ENCODE measurements around the gene AGPS. TPM values are rescaled to one million over a fixed set of nuclear protein-coding genes. Genes with fewer than 3 reads are reported as not detected.

AGPS gene
- total RNA-seq, 1 experiment from 2014 or later = 60.9 TPM

GRCh38 chr2:177403838-177404237 is 11.3 kb downstream of the AGPS start:
- no peak overlapping the region for H3K27ac ChIP-seq (ENCODE audit: insufficient read length, low read depth, low read length)
- H3K23me2 ChIP-seq (ENCODE audit: insufficient read length, low read depth, low read length, poor library complexity, severe bottlenecking) = no peaks in the 10 kb centered on the region
- H3K4me2 ChIP-seq (ENCODE audit: insufficient read depth, insufficient read length, low read length) = no peak overlapping the region
- H2AFZ ChIP-seq (ENCODE audit: low read length) = no peak overlapping the region
- no peak overlapping the region for H2BK20ac ChIP-seq (ENCODE audit: low read depth, low read length, poor library complexity, severe bottlenecking)
- no peaks in the 10 kb centered on the region for H4K20me1 ChIP-seq (ENCODE audit: control insufficient read depth, insufficient read depth, insufficient read length)
- H4K8ac ChIP-seq (replicated peaks; ENCODE audit: insufficient read length, low read depth, low read length) = no peak overlapping the region
- no peak for DNase-seq
- H3K9me3 ChIP-seq (ENCODE audit: control insufficient read depth, low read depth, low read length) = no peaks in the 10 kb centered on the region
- Mint-ChIP-seq H3K9me3 (peaks cover 0 to 6% of the 10 kb centered on the region in 2 experiments; a peak in 3 of 5 replicates), H3K4me1 (peaks cover 5 to 7% of the 10 kb centered on the region in 2 experiments; a peak in 3 of 4 replicates), H3K36me3 (ENCODE audit: insufficient read depth in 1 of 3, low read depth in 3 of 3) (peaks cover 0 to 8% (median 6%) of the 10 kb centered on the region in 3 experiments; a peak in 5 of 7 replicates), H3K27me3 (ENCODE audit: low read depth) (no peaks in the 10 kb centered on the region), H3K27ac (no peak overlapping the region), H3K4me3 (no peak overlapping the region)
- H2BK120ac ChIP-seq (ENCODE audit: low read depth, low read length, poor library complexity, severe bottlenecking) = no peak overlapping the region
- peaks cover 14% of the 10 kb centered on the region; the same call in 1 of the 2 replicates for H3K79me2 ChIP-seq (ENCODE audit: insufficient read depth, low read length)
- no CpG with 5 or more reads among the region's 6 CpGs for WGBS (ENCODE audit: extremely low coverage, insufficient read length, low lambda C conversion rate)
- no peaks in the 10 kb centered on the region for H3K27me3 ChIP-seq (ENCODE audit: insufficient read depth, low read length)
- TF ChIP-seq CTCF (conservative IDR thresholded peaks at IDR 0.05) = no peak
- no peak overlapping the region for H3K23ac ChIP-seq (ENCODE audit: insufficient read length, low read depth, low read length)
- no peak overlapping the region for H3K4ac ChIP-seq (ENCODE audit: low read depth, low read length)
- no peak overlapping the region for H3K9ac ChIP-seq (ENCODE audit: extremely low read depth, insufficient read length, low read length)
- H3K18ac ChIP-seq (ENCODE audit: insufficient read length, low read depth, low read length) = no peak overlapping the region
- H3T11ph ChIP-seq (ENCODE audit: low read length) = no peak overlapping the region
- H3K4me1 ChIP-seq (ENCODE audit: insufficient read depth, low read length) = no peaks in the 10 kb centered on the region; the same call in 1 of the 2 replicates
- H2BK15ac ChIP-seq (ENCODE audit: low read depth, low read length) = no peak overlapping the region
- no peak overlapping the region for H3K56ac ChIP-seq (ENCODE audit: insufficient read length, low read depth, low read length)
- H4K5ac ChIP-seq (ENCODE audit: insufficient read length, low read depth, low read length) = no peak overlapping the region
- peaks cover 17% of the 10 kb centered on the region for H3K79me1 ChIP-seq (ENCODE audit: insufficient read depth, low read depth, low read length, poor library complexity, severe bottlenecking)
- H2AK5ac ChIP-seq (ENCODE audit: insufficient read length, low read length) = no peak overlapping the region
- no peak overlapping the region for H3K14ac ChIP-seq (ENCODE audit: insufficient read depth, low read length)
- H4K91ac ChIP-seq (ENCODE audit: insufficient read length, low read depth, low read length) = no peak overlapping the region
- no peak overlapping the region for H2BK12ac ChIP-seq (ENCODE audit: insufficient read length, low read depth, low read length)
- no peak overlapping the region for H2BK5ac ChIP-seq (ENCODE audit: insufficient read length, low read length)
